ENCODE data around the gene PCK2. TPM values are rescaled to one million over a fixed set of nuclear protein-coding genes. Genes with fewer than 3 reads are reported as not detected.

PCK2 gene
- total and polyA plus RNA-seq, 3 donors from 2014 or later, result 20.7 to 43.6 (median 30.6) TPM

DNA sequence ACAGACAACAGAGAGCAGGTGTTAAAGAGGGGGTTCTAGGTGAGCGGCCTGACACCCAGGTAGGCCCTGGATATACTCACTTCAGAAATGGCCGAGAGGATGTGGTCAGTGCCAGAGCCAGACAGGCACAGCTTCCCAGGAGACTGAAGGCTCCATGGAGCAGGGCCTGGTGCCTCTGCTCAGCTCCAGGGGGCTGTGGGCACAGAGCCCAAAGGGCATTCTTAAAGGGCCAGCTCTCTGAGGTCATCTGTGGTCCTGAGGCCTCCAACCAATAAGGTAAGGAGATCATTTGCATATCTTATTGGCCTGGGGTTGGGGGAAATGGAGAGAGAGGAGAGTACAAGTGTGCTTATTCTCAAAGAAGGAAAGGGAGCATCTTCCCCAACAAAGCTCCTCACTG is 9.7 kb upstream of the PCK2 start:
- TF ChIP-seq, protein P1, sequence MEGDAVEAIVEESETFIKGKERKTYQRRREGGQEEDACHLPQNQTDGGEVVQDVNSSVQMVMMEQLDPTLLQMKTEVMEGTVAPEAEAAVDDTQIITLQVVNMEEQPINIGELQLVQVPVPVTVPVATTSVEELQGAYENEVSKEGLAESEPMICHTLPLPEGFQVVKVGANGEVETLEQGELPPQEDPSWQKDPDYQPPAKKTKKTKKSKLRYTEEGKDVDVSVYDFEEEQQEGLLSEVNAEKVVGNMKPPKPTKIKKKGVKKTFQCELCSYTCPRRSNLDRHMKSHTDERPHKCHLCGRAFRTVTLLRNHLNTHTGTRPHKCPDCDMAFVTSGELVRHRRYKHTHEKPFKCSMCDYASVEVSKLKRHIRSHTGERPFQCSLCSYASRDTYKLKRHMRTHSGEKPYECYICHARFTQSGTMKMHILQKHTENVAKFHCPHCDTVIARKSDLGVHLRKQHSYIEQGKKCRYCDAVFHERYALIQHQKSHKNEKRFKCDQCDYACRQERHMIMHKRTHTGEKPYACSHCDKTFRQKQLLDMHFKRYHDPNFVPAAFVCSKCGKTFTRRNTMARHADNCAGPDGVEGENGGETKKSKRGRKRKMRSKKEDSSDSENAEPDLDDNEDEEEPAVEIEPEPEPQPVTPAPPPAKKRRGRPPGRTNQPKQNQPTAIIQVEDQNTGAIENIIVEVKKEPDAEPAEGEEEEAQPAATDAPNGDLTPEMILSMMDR (IDR thresholded peaks at IDR 0.05), result no peak
- TF ChIP-seq POLR2A (IDR thresholded peaks at IDR 0.05), result no peak
- Histone ChIP-seq H3K36me3 (ENCODE audit: low read depth, missing control alignments) (no peaks in the 10 kb centered on the region), H3K27ac (no peak overlapping the region), H3K4me3 (no peak overlapping the region), H3K9me3 (no peaks in the 10 kb centered on the region), H3K4me1 (peaks cover 4% of the 10 kb centered on the region), H3K27me3 (no peaks in the 10 kb centered on the region)
- no peak for DNase-seq
- WGBS, 2 donors, result 92 to 95% methylated on average over 2 of the region's 2 CpGs
- intact Hi-C loops (cut with DNase I; ENCODE audit: low total_unique reads), result no loop called here

DNA sequence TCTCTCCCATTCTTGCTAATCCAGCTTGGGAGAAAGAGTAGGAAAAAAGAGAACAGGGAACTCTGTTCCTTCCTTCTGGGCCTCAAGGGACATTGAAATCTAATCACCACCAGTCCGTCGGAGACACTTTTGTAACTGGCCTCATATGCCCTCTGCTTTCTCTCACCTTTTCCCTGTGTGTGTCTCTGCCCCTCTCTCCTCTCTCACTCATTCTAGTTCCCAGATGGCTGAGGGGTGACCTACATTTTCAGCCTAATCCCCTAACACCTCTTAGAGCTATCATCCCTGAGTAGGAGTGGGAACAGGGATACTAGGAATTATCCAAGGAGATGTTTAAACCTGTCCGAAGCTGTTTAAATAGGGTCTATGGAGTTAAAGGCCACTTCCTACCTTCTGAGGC is 8.9 kb upstream of the PCK2 start:
- peaks cover 4% of the 10 kb centered on the region for H3K4me1 ChIP-seq
- H3K36me3 ChIP-seq (ENCODE audit: low read depth, missing control alignments), result no peaks in the 10 kb centered on the region
- WGBS, 2 donors, result 91% methylated on average over 3 of the region's 3 CpGs
- no peaks in the 10 kb centered on the region for H3K27me3 ChIP-seq
- no peak overlapping the region for H3K4me3 ChIP-seq
- no peak for DNase-seq
- intact Hi-C loops (cut with DNase I; ENCODE audit: low total_unique reads), result no loop called here
- no peaks in the 10 kb centered on the region for H3K9me3 ChIP-seq
- no peak overlapping the region for H3K27ac ChIP-seq
- no peak for TF ChIP-seq POLR2A (IDR thresholded peaks at IDR 0.05)
- TF ChIP-seq, protein P1 (IDR thresholded peaks at IDR 0.05), result no peak

DNA sequence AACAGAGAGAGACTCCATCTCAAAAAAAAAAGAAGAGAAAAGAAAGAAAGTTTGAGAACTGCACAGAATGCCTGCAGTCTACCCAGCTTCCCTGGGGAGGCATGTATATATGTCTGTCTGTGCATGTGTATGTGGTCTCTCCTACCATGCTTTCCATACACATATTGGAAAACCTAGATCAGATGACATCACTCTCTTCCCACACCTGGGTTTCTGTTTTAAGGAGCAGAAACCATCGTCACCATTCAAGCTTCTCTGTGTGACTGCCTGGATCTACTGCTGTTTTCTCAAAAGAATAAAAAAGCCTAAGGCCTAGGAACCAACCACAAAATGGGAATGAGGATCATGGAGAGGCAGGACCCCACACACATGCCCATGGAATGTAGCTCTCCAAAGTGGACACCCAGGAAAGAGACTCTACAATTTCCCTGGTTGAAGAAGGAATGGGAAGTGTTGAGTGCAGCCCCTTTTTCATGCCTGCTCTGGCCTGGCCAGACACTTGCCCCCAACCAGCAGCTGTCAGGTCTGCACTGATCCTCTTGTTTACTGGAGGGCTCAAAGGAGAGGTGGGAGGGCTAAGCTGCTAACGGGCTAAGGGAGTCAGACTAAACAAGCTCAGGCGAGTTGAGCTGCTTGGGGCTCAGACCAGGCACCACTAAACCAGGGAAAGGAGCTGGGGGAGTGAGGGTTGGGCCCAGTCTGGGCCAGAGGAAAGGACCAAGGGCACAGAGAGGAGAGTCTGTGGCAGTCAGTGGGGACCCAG is 7.7 kb upstream of the PCK2 start:
- WGBS, 2 donors, result 81 to 83% methylated on average over 3 of the region's 3 CpGs
- no peak overlapping the region for H3K27ac ChIP-seq
- H3K27me3 ChIP-seq, result no peaks in the 10 kb centered on the region
- no peaks in the 10 kb centered on the region for H3K9me3 ChIP-seq
- no peaks in the 10 kb centered on the region for H3K4me1 ChIP-seq
- H3K36me3 ChIP-seq (ENCODE audit: low read depth, missing control alignments), result no peaks in the 10 kb centered on the region
- no peak for TF ChIP-seq POLR2A (IDR thresholded peaks at IDR 0.05)
- TF ChIP-seq, protein P1 (IDR thresholded peaks at IDR 0.05), result no peak
- no peak for DNase-seq
- intact Hi-C loops (cut with DNase I; ENCODE audit: low total_unique reads), result no loop called here
- no peak overlapping the region for H3K4me3 ChIP-seq

DNA sequence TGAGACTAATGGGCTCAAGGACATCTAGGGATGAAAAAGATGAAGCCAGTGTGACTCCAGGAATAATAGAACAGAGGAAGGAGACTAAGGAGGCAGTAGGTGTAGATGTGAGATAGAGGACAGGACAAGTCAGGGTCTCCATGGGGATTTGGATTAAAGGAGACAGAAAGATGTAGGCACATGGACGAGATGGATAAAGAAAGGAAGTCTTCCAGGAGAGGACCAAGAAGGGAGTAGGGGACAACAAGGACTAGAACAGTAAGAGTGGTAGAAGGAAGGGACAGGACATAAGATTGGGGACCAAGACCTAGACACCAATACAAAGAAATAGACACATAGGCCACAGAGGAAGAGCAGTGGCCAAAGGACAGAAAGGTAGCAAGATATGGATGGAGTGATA is 7.1 kb upstream of the PCK2 start:
- no peaks in the 10 kb centered on the region for H3K9me3 ChIP-seq
- no peak overlapping the region for H3K27ac ChIP-seq
- no peaks in the 10 kb centered on the region for H3K36me3 ChIP-seq (ENCODE audit: low read depth, missing control alignments)
- TF ChIP-seq POLR2A (IDR thresholded peaks at IDR 0.05), result no peak
- TF ChIP-seq, protein P1 (IDR thresholded peaks at IDR 0.05), result no peak
- H3K4me3 ChIP-seq, result no peak overlapping the region
- DNase-seq, result no peak
- WGBS, 2 donors, result 94 to 96% methylated on average over 1 of the region's 1 CpG
- intact Hi-C loops (cut with DNase I; ENCODE audit: low total_unique reads), result no loop called here
- no peaks in the 10 kb centered on the region for H3K27me3 ChIP-seq
- no peaks in the 10 kb centered on the region for H3K4me1 ChIP-seq

DNA sequence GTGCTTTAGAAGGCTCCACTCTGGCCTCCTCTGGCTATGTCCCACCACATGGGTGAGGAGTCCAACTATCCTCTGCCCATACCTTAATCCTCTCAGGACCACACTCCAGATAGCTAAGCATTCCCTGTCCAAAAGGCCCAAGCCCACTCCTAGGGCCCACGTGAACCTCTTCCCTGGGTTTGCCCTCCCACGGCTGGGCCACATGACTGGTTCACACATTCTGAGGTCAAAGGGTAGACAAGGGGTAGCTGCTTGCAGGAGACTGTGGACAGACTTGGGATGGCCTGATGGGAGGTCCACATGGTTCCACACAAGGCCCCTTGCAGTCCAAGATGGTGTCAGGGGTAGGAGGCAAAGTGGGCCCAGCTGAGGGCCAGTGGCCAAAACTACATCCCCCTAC is 6.0 kb upstream of the PCK2 start:
- Histone ChIP-seq H3K27me3 (no peaks in the 10 kb centered on the region), H3K4me3 (no peak overlapping the region), H3K27ac (no peak overlapping the region), H3K4me1 (no peaks in the 10 kb centered on the region), H3K36me3 (ENCODE audit: low read depth, missing control alignments) (no peaks in the 10 kb centered on the region), H3K9me3 (no peaks in the 10 kb centered on the region)
- WGBS, 2 donors, result 83 to 100% methylated on average over 2 of the region's 2 CpGs
- TF ChIP-seq, protein P1 (IDR thresholded peaks at IDR 0.05), result no peak
- TF ChIP-seq POLR2A (IDR thresholded peaks at IDR 0.05), result no peak
- no peak for DNase-seq
- intact Hi-C loops (cut with DNase I; ENCODE audit: low total_unique reads), result no loop called here

All from testis (tissue), 3 donors.